CMK (cell line): ENCODE data around the gene CDK6.
A peak's percentile ranks its signal among the peaks of the same experiment; 100 is the strongest.

Experiments
- DNase-seq: peaks from one replicate; pipeline ENCODE4 v3.0.0-alpha.2; 2010; ENCODE audit warnings: low read depth

The CDK6 gene

GRCh38 chr7:92826258-92826938 is 10.0 kb downstream of the CDK6 start:
- no peak for DNase-seq

GRCh38 chr7:92824901-92825480 is 11.4 kb downstream of the CDK6 start:
- DNase-seq: no peak

- DNase-seq: no peak
These were observed 11.9 kb downstream of the CDK6 start for GRCh38 chr7:92824450-92824849.

- no peak for DNase-seq
These were observed 13.3 kb downstream of the CDK6 start for GRCh38 chr7:92823042-92823441.

GRCh38 chr7:92820191-92820590 is 16.2 kb downstream of the CDK6 start:
- no peak for DNase-seq

- no peak for DNase-seq
These were observed 19.0 kb downstream of the CDK6 start for GRCh38 chr7:92817398-92817797.

- DNase-seq: no peak
These were observed 21.0 kb downstream of the CDK6 start for GRCh38 chr7:92815412-92815811.

GRCh38 chr7:92813390-92814024 is 22.9 kb downstream of the CDK6 start:
- no peak for DNase-seq

GRCh38 chr7:92811158-92811557 is 25.2 kb downstream of the CDK6 start:
- no peak for DNase-seq

GRCh38 chr7:92809760-92810573 is 26.4 kb downstream of the CDK6 start:
- DNase-seq: peak; percentile 47

GRCh38 chr7:92809397-92809759 is 27.0 kb downstream of the CDK6 start:
- no peak for DNase-seq

GRCh38 chr7:92808635-92809034 is 27.7 kb downstream of the CDK6 start:
- no peak for DNase-seq

- DNase-seq: no peak
These were observed 28.4 kb downstream of the CDK6 start for GRCh38 chr7:92808006-92808405.

- no peak for DNase-seq
These were observed 29.9 kb downstream of the CDK6 start for GRCh38 chr7:92806496-92806895.

GRCh38 chr7:92802406-92802805 is 34.0 kb downstream of the CDK6 start:
- DNase-seq: no peak

- no peak for DNase-seq
These were observed 36.7 kb downstream of the CDK6 start for GRCh38 chr7:92799446-92800211.

- DNase-seq: no peak
These were observed 37.7 kb downstream of the CDK6 start for GRCh38 chr7:92798517-92799249.

- DNase-seq: no peak
These were observed 38.7 kb downstream of the CDK6 start for GRCh38 chr7:92797693-92798092.

GRCh38 chr7:92797284-92797683 is 39.1 kb downstream of the CDK6 start:
- DNase-seq: no peak

GRCh38 chr7:92794831-92795230 is 41.5 kb downstream of the CDK6 start:
- no peak for DNase-seq

GRCh38 chr7:92794391-92794790 is 42.0 kb downstream of the CDK6 start:
- DNase-seq: no peak
